A673 (cell line): ENCODE results near the gene BAIAP2L1. TPM values are rescaled to one million over a fixed set of nuclear protein-coding genes. Genes with fewer than 3 reads are reported as not detected.

Experiments
- BruUV-seq: library from RNA; stranded (reverse); fragments of 400-500 nt; replicated peaks from 2 replicates; lab custom pipeline; 2021; lab: Mats Ljungman, UMichigan
- CTCF ChIA-PET: fragments of 300-600 bp; sonication (Branson Sonifier 250); formaldehyde crosslinking; loops from one replicate; lab custom pipeline; 2022; ENCODE audit warnings: antibody characterized with exemption; lab: Charles Lee
- POLR2A ChIA-PET: fragments of 300-600 bp; sonication (Branson Sonifier 250); formaldehyde crosslinking; loops from one replicate; lab custom pipeline; 2022; ENCODE audit warnings: antibody characterized with exemption; ENCODE audit not compliant: low non-redundant PET; lab: Charles Lee
- DNase-seq: peaks from one replicate; pipeline ENCODE4 v3.0.0-alpha.2; 2015; ENCODE audit warnings: low spot score
- H3K27ac ChIP-seq: fragments of 200-600 bp; sonication (generic); 2 replicates; pipeline ENCODE4 v1.5.1; 2016; ENCODE audit warnings: mixed run types, low read depth, mild to moderate bottlenecking, mixed read lengths, antibody characterized with exemption, low read length; ENCODE audit not compliant: poor library complexity, severe bottlenecking
- H3K27me3 ChIP-seq: fragments of 200-600 bp; sonication (generic); replicated peaks from 2 replicates; pipeline ENCODE4 v1.6.1; 2017; ENCODE audit warnings: mixed run types, low read depth, mild to moderate bottlenecking, mixed read lengths, antibody characterized with exemption, low read length; ENCODE audit not compliant: insufficient read depth, poor library complexity
- H3K36me3 ChIP-seq: fragments of 200-600 bp; sonication (generic); 2 replicates; pipeline ENCODE4 v1.6.1; 2016; ENCODE audit warnings: mixed run types, mild to moderate bottlenecking, mixed read lengths, antibody characterized with exemption, low read length; ENCODE audit not compliant: insufficient read depth, poor library complexity, severe bottlenecking
- H3K4me1 ChIP-seq: fragments of 200-600 bp; sonication (generic); 2 replicates; pipeline ENCODE4 v1.6.1; 2017; ENCODE audit warnings: mixed run types, mild to moderate bottlenecking, mixed read lengths, antibody characterized with exemption, low read length; ENCODE audit not compliant: insufficient read depth, poor library complexity, severe bottlenecking
- H3K4me3 ChIP-seq: fragments of 200-600 bp; sonication (generic); 2 replicates; pipeline ENCODE4 v1.5.1; 2016; ENCODE audit warnings: low read depth, mixed run types, mild to moderate bottlenecking, mixed read lengths, low read length; ENCODE audit not compliant: poor library complexity, severe bottlenecking
- H3K9me3 ChIP-seq: fragments of 200-600 bp; sonication (generic); 2 replicates; pipeline ENCODE4 v1.6.1; 2016; ENCODE audit warnings: mixed run types, low read depth, mild to moderate bottlenecking, mixed read lengths, antibody characterized with exemption, low read length; ENCODE audit not compliant: poor library complexity, severe bottlenecking
- CTCF ChIP-seq: fragments of 300-800, 200-600 bp; sonication (generic); conservative IDR thresholded peaks from 2 replicates; pipeline ENCODE4 v1.5.1; 2017; ENCODE audit warnings: low read depth, mild to moderate bottlenecking, antibody characterized with exemption, low read length, moderate library complexity, mixed read lengths
- EZH2 ChIP-seq: fragments of 200-600 bp; sonication (generic); IDR thresholded peaks from 2 replicates; pipeline ENCODE4 v1.6.1; 2017; ENCODE audit warnings: borderline replicate concordance, low read depth, mild to moderate bottlenecking, mixed read lengths, antibody characterized with exemption, low read length; ENCODE audit not compliant: poor library complexity, severe bottlenecking
- intact Hi-C: fragments of 100-400 bp; cut with micrococcal nuclease; formaldehyde crosslinking; loops from one replicate; pipeline ENCODE4 v1.10.0; 2022; ENCODE audit not compliant: unreplicated experiment
- total RNA-seq: library from RNA; stranded (reverse); gene quantifications from 2 replicates; pipeline ENCODE4 v1.2.3, GENCODE V29; 2021

Gene BAIAP2L1
- total RNA-seq, 1 experiment from 2014 or later, result 0.77 TPM

- ChIA-PET CTCF (no interaction called here), POLR2A (no interaction called here)
- DNase-seq, result no peak
- H3K4me3 ChIP-seq, result no peak overlapping the region
- no peak for TF ChIP-seq CTCF
- no peak for TF ChIP-seq EZH2
- H3K27me3 ChIP-seq, result no peaks in the 10 kb centered on the region
- no peak overlapping the region for H3K27ac ChIP-seq
- no peaks in the 10 kb centered on the region for H3K9me3 ChIP-seq
- no TSS peak for BruUV-seq
- intact Hi-C loops, result no loop called here
- no peaks in the 10 kb centered on the region for H3K36me3 ChIP-seq
- H3K4me1 ChIP-seq, result no peaks in the 10 kb centered on the region
Measured at GRCh38 chr7:98286093-98286539, 114.8 kb downstream of the BAIAP2L1 start.

DNA sequence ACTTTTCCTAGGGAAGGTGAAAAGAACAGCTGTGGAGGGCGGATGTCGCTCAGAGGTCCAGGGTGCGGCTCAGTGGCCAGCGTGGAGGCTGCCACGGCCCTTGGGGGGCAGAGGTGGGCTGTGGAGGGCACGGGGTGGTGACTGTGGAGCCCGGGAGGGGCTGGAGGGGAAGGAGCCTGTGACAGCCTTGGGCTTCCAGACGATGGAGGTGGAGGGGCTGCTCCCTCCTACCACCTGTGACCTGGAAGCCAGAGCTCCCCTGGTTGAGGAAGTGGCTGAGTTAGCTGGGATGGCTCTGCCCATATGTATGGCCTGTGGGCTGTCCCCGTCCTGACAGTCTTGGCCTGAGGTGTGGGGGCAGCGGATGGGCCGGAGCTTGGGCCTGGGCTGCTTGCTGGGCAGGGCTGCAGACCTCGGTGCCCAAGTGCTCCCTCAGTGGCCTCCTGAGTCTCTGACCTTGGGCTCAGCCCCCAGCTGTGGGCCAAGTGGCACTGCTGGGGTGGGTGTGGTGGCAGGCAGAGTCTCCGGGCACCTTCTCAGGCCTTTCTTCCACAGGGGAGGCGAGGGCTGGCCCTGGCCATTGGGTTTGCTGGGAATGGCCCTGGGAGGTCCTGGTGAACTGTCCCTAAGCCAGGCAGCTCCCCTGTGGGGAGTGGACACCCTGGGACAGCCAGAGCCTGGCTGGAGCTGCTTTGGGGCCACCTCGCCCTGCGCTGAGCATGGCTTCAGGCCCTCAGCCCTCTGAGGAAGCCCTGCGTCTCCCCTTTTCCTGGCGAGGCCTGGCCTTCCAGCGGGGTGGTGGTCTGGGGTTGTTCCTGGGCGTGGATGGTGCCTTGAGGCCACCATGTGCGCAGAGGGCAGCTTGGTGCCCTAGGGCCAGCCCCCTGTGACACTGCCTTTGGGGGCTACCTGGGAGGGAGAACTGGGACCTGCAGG is 115.5 kb downstream of the BAIAP2L1 start:
- intact Hi-C loops, result no loop called here
- Histone ChIP-seq H3K27me3 (no peaks in the 10 kb centered on the region), H3K4me3 (no peak overlapping the region), H3K36me3 (no peaks in the 10 kb centered on the region), H3K27ac (no peak overlapping the region), H3K4me1 (no peaks in the 10 kb centered on the region), H3K9me3 (no peaks in the 10 kb centered on the region)
- no TSS peak for BruUV-seq
- TF ChIP-seq EZH2, result no peak
- no peak for TF ChIP-seq CTCF
- POLR2A ChIA-PET, result no interaction called here
- CTCF ChIA-PET, result no interaction called here
- DNase-seq, result no peak

- no peak overlapping the region for H3K27ac ChIP-seq
- CTCF ChIA-PET, result no interaction called here
- H3K4me3 ChIP-seq, result no peak overlapping the region
- intact Hi-C loops, result no loop called here
- no peaks in the 10 kb centered on the region for H3K4me1 ChIP-seq
- no peaks in the 10 kb centered on the region for H3K27me3 ChIP-seq
- no peak for DNase-seq
- POLR2A ChIA-PET, result no interaction called here
- TF ChIP-seq EZH2 (no peak), CTCF (no peak)
- no TSS peak for BruUV-seq
- no peaks in the 10 kb centered on the region for H3K9me3 ChIP-seq
- no peaks in the 10 kb centered on the region for H3K36me3 ChIP-seq
Measured at GRCh38 chr7:98284335-98285036, 116.4 kb downstream of the BAIAP2L1 start.
